Measurements from ENCODE around the gene DQX1. TPM values are rescaled to one million over a fixed set of nuclear protein-coding genes. Genes with fewer than 3 reads are reported as not detected.
A peak's percentile ranks its signal among the peaks of the same experiment; 100 is the strongest.

Gene DQX1
- total and polyA plus RNA-seq, 9 of the 15 experiments (the other 6 are each of a cell fraction or from before 2014, with no cell fraction given): 0.04 to 0.38 (median 0.18) TPM; not detected in 1

DNA sequence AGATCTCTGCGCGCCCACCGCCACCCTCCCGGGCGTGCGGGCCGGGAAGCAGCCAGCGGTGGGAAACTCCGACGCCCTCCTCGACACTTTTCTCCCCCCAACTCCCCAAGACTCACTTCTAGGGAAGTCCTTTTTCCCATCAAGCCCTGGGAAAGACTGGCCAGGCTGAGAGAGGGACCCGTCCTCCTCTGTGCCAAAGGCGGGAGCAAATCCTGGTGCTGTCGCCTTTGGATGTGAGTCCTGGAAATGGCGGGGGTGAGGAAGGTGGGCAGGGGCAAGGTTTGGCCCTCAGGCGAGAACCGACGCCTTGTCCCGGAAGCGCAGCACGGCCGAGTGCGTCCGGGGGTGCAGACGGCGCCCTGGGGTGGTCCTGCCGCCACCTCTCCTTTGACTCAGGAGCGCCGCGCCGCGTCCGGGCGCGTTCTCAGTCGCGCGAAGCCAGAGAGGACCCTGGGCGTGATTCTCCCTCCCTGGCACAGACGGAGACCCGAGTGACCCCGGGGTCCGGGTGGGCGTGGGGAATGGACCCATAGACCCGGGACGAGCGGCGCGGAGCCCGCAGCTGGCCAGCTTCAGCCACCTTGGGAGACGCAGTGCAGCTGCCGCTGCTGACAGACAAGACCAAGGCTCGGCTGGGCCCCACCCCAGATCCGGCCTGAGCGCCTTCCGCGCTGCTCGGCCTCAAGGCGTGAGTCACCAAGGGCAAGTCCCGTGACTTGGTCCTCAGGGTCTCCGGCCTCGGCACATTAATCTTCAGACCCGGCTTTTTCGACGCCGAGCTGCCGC lies 23.1 kb downstream of the DQX1 start (continued):
- TF ChIP-seq ZNF407 (IDR thresholded peaks at IDR 0.05; ENCODE audit: low read depth) (no peak), NFIC (IDR thresholded peaks at IDR 0.05) (0 out of 2 replicates have a peak, but pooled peaks have one; percentile 4), RAD51 (IDR thresholded peaks at IDR 0.05; ENCODE audit: borderline replicate concordance, low read depth) (peak; percentile 71), ETV1 (tag; conservative IDR thresholded peaks at IDR 0.05; ENCODE audit: low read depth) (peak; percentile 80), SIN3A (IDR thresholded peaks at IDR 0.05; ENCODE audit: borderline replicate concordance in 2 of 2, control insufficient read depth in 1 of 2, low read depth in 2 of 2, low read length in 2 of 2) (peak; percentile 22 to 64; a peak in 2 of 4 replicates), ZNF3 (CRISPR knock-in tag; IDR thresholded peaks at IDR 0.05) (no peak), LARP7 (IDR thresholded peaks at IDR 0.05) (no peak), BRD4 (IDR thresholded peaks at IDR 0.05) (no peak), POLR3G (IDR thresholded peaks at IDR 0.05; ENCODE audit: extremely low read depth, insufficient read length, insufficient replicate concordance) (no peak), ZKSCAN8 (CRISPR knock-in tag; IDR thresholded peaks at IDR 0.05) (no peak), ARHGAP35 (IDR thresholded peaks at IDR 0.05; ENCODE audit: partially characterized antibody) (no peak), ZNF644 (tag; IDR thresholded peaks at IDR 0.05; ENCODE audit: low read depth) (no peak), MCM5 (IDR thresholded peaks at IDR 0.05; ENCODE audit: low read depth) (no peak), E2F5 (CRISPR knock-in tag; IDR thresholded peaks at IDR 0.05) (no peak), EWSR1 (IDR thresholded peaks at IDR 0.05; ENCODE audit: borderline replicate concordance, low read depth, partially characterized antibody) (no peak), FOXA1 (IDR thresholded peaks at IDR 0.05; ENCODE audit: borderline replicate concordance) (no peak)
- TF ChIP-seq, protein P1, sequence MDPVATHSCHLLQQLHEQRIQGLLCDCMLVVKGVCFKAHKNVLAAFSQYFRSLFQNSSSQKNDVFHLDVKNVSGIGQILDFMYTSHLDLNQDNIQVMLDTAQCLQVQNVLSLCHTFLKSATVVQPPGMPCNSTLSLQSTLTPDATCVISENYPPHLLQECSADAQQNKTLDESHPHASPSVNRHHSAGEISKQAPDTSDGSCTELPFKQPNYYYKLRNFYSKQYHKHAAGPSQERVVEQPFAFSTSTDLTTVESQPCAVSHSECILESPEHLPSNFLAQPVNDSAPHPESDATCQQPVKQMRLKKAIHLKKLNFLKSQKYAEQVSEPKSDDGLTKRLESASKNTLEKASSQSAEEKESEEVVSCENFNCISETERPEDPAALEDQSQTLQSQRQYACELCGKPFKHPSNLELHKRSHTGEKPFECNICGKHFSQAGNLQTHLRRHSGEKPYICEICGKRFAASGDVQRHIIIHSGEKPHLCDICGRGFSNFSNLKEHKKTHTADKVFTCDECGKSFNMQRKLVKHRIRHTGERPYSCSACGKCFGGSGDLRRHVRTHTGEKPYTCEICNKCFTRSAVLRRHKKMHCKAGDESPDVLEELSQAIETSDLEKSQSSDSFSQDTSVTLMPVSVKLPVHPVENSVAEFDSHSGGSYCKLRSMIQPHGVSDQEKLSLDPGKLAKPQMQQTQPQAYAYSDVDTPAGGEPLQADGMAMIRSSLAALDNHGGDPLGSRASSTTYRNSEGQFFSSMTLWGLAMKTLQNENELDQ (CRISPR knock-in tag; IDR thresholded peaks at IDR 0.05; ENCODE audit: borderline replicate concordance): no peak

Data from K562 (cell line).